ENCODE results near the gene C16orf86. TPM values are rescaled to one million over a fixed set of nuclear protein-coding genes. Genes with fewer than 3 reads are reported as not detected.

Gene C16orf86
- total RNA-seq, 1 donor from 2014 or later = 5.3 TPM

GRCh38 chr16:67666032-67666551 lies 522 bp upstream of the C16orf86 start:
- peak; percentile 71 for DNase-seq
- TF ChIP-seq, protein P1, sequence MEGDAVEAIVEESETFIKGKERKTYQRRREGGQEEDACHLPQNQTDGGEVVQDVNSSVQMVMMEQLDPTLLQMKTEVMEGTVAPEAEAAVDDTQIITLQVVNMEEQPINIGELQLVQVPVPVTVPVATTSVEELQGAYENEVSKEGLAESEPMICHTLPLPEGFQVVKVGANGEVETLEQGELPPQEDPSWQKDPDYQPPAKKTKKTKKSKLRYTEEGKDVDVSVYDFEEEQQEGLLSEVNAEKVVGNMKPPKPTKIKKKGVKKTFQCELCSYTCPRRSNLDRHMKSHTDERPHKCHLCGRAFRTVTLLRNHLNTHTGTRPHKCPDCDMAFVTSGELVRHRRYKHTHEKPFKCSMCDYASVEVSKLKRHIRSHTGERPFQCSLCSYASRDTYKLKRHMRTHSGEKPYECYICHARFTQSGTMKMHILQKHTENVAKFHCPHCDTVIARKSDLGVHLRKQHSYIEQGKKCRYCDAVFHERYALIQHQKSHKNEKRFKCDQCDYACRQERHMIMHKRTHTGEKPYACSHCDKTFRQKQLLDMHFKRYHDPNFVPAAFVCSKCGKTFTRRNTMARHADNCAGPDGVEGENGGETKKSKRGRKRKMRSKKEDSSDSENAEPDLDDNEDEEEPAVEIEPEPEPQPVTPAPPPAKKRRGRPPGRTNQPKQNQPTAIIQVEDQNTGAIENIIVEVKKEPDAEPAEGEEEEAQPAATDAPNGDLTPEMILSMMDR (IDR thresholded peaks at IDR 0.05) = no peak
- Histone ChIP-seq H3K4me3 (peak overlapping the region; percentile 85), H3K36me3 (peaks cover 17% of the 10 kb centered on the region), H3K27ac (peak overlapping the region; percentile 92), H3K9me3 (no peaks in the 10 kb centered on the region), H3K27me3 (ENCODE audit: low read depth) (no peaks in the 10 kb centered on the region), H3K4me1 (peaks cover 39% of the 10 kb centered on the region)
- intact Hi-C loops (cut with DNase I) = no loop called here
- ATAC-seq = peak; percentile 12 to 38

DNA sequence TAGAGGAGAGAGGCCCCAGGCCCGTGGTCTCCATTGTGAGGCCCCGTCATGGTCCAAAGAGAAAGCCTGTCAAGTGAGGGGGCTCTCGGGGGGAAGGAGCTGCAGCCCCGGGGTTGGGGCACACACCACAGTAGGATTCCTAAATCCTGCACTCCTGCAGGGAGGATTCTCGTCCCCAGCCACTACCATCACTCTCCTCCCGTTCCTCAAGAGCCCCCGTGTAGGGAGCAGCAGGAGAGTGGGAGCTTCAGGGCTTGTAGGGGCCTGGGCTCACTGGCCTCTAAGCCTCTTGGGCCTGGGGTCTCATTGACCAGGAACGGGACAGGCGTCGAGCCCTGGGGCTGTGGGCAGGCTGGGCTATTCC lies 821 bp downstream of the C16orf86 start:
- DNase-seq = no peak
- H3K36me3 ChIP-seq = peaks cover 15% of the 10 kb centered on the region
- H3K4me3 ChIP-seq = peak overlapping the region; percentile 85
- TF ChIP-seq, protein P1 (IDR thresholded peaks at IDR 0.05) = no peak
- peak overlapping the region; percentile 92 for H3K27ac ChIP-seq
- H3K9me3 ChIP-seq = no peaks in the 10 kb centered on the region
- intact Hi-C loops (cut with DNase I) = no loop called here
- H3K4me1 ChIP-seq = peaks cover 38% of the 10 kb centered on the region
- ATAC-seq = peak in 1 of 2 donors; percentile 0
- no peaks in the 10 kb centered on the region for H3K27me3 ChIP-seq (ENCODE audit: low read depth)

GRCh38 chr16:67667817-67668494 lies 1.3 kb downstream of the C16orf86 start:
- peak; percentile 78 to 84 for ATAC-seq
- Histone ChIP-seq H3K4me3 (peak overlapping the region; percentile 85), H3K27ac (peak overlapping the region; percentile 92), H3K27me3 (ENCODE audit: low read depth) (no peaks in the 10 kb centered on the region), H3K36me3 (peaks cover 10% of the 10 kb centered on the region), H3K4me1 (peaks cover 43% of the 10 kb centered on the region), H3K9me3 (no peaks in the 10 kb centered on the region)
- TF ChIP-seq, protein P1 (IDR thresholded peaks at IDR 0.05) = peak; percentile 80
- peak; percentile 86 for DNase-seq
- intact Hi-C loops (cut with DNase I) = no loop called here

DNA sequence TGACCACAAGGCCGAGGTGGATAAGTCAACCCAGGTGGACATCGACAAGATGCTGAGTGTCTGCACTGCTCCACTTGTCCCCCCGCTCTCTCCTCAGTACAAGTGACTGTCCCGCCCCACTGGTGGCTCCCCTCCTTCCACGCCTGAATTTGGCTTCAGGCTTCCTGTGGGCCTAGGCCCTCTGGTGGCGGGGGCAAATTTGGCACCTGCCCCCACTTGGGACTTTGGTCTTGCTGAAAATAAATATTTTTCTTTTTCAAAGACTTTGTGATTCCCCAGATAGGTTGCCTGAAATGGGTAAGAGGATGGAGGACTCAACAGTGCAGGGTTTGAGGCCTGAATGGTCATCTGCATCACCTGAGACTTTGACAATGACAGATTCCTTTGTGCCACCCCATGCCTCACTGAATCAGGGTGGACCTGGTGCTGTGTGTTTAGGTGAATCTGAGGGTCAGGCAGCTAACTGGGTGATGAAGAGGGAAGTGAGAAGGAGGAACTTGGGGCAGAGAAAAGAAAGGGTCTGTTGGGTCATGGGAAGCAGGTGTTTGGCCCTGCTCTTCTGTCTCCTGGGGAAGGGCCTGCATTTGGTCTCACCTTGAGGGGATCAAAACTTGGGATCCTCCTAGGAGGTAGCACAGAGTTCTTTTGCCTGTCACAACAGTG lies 2.0 kb downstream of the C16orf86 start:
- H3K27ac ChIP-seq = peak overlapping the region; percentile 92
- no peak overlapping the region for H3K4me3 ChIP-seq
- peaks cover 50% of the 10 kb centered on the region for H3K4me1 ChIP-seq
- intact Hi-C loops (cut with DNase I) = no loop called here
- TF ChIP-seq, protein P1 (IDR thresholded peaks at IDR 0.05) = no peak
- H3K9me3 ChIP-seq = no peaks in the 10 kb centered on the region
- DNase-seq (peak; percentile 49), ATAC-seq (no peak)
- no peaks in the 10 kb centered on the region for H3K27me3 ChIP-seq (ENCODE audit: low read depth)
- peaks cover 3% of the 10 kb centered on the region for H3K36me3 ChIP-seq

GRCh38 chr16:67669499-67670101 lies 3.0 kb downstream of the C16orf86 start:
- no peak overlapping the region for H3K4me3 ChIP-seq
- H3K36me3 ChIP-seq = no peaks in the 10 kb centered on the region
- intact Hi-C loops (cut with DNase I) = no loop called here
- DNase-seq (peak; percentile 30), ATAC-seq (no peak)
- H3K27me3 ChIP-seq (ENCODE audit: low read depth) = no peaks in the 10 kb centered on the region
- no peak overlapping the region for H3K27ac ChIP-seq
- TF ChIP-seq, protein P1 (IDR thresholded peaks at IDR 0.05) = no peak
- peaks cover 60% of the 10 kb centered on the region for H3K4me1 ChIP-seq
- H3K9me3 ChIP-seq = no peaks in the 10 kb centered on the region

Measured in lower lobe of right lung (tissue), 2 donors.